ENCODE results near the gene MAP3K8. TPM values are rescaled to one million over a fixed set of nuclear protein-coding genes. Genes with fewer than 3 reads are reported as not detected.

The MAP3K8 gene
- total RNA-seq, 1 donor from 2014 or later, result 7.3 TPM

- Histone ChIP-seq H3K9ac (no peak overlapping the region), H3K79me2 (ENCODE audit: low read depth) (no peaks in the 10 kb centered on the region), H3K36me3 (no peaks in the 10 kb centered on the region), H3F3A (ENCODE audit: low read depth) (no peaks in the 10 kb centered on the region), H3K9me3 (ENCODE audit: low read depth) (no peaks in the 10 kb centered on the region), H2AFZ (replicated peaks) (no peak overlapping the region), H3K27ac (no peak overlapping the region), H4K20me1 (ENCODE audit: low read depth) (no peaks in the 10 kb centered on the region), H3K4me1 (peaks cover 7% of the 10 kb centered on the region), H3K4me3 (no peak overlapping the region), H3K4me2 (no peak overlapping the region), H3K27me3 (no peaks in the 10 kb centered on the region)
- no peak overlapping the region for H3K4me3 Mint-ChIP-seq
- H3K27ac Mint-ChIP-seq, result no peak overlapping the region
- H3K9me3 Mint-ChIP-seq, result no peaks in the 10 kb centered on the region
- peaks cover 26% of the 10 kb centered on the region for H3K4me1 Mint-ChIP-seq
- H3K27me3 Mint-ChIP-seq (ENCODE audit: insufficient read depth, low read depth), result peaks cover 3% of the 10 kb centered on the region
- no peaks in the 10 kb centered on the region for H3K36me3 Mint-ChIP-seq
- DNase-seq (ENCODE audit: low spot score), result no peak
- TF ChIP-seq EZH2phosphoT487 (IDR thresholded peaks at IDR 0.05), result no peak
- no peak for TF ChIP-seq CTCF (IDR thresholded peaks at IDR 0.05)
- no peak for TF ChIP-seq EZH2 (IDR thresholded peaks at IDR 0.05)
Observed at GRCh38 chr10:30490289-30491000, 56.5 kb downstream of the MAP3K8 start.

- no peak overlapping the region for H2AFZ ChIP-seq (replicated peaks)
- H3K4me1 ChIP-seq, result peaks cover 7% of the 10 kb centered on the region
- Mint-ChIP-seq H3K9me3 (no peaks in the 10 kb centered on the region), H3K27me3 (ENCODE audit: insufficient read depth, low read depth) (peaks cover 3% of the 10 kb centered on the region), H3K27ac (no peak overlapping the region), H3K4me1 (peaks cover 26% of the 10 kb centered on the region), H3K4me3 (no peak overlapping the region), H3K36me3 (no peaks in the 10 kb centered on the region)
- no peaks in the 10 kb centered on the region for H3K36me3 ChIP-seq
- TF ChIP-seq EZH2 (IDR thresholded peaks at IDR 0.05), result no peak
- TF ChIP-seq CTCF (IDR thresholded peaks at IDR 0.05), result no peak
- TF ChIP-seq EZH2phosphoT487 (IDR thresholded peaks at IDR 0.05), result no peak
- no peak overlapping the region for H3K4me3 ChIP-seq
- no peak overlapping the region for H3K4me2 ChIP-seq
- no peaks in the 10 kb centered on the region for H3K9me3 ChIP-seq (ENCODE audit: low read depth)
- H3K9ac ChIP-seq, result no peak overlapping the region
- no peak overlapping the region for H3K27ac ChIP-seq
- H4K20me1 ChIP-seq (ENCODE audit: low read depth), result no peaks in the 10 kb centered on the region
- H3K79me2 ChIP-seq (ENCODE audit: low read depth), result no peaks in the 10 kb centered on the region
- H3K27me3 ChIP-seq, result no peaks in the 10 kb centered on the region
- H3F3A ChIP-seq (ENCODE audit: low read depth), result no peaks in the 10 kb centered on the region
- DNase-seq (ENCODE audit: low spot score), result no peak
Observed at GRCh38 chr10:30491204-30491915, 57.4 kb downstream of the MAP3K8 start.

- Histone ChIP-seq H3K27me3 (no peaks in the 10 kb centered on the region), H3K4me1 (peaks cover 7% of the 10 kb centered on the region), H4K20me1 (ENCODE audit: low read depth) (no peaks in the 10 kb centered on the region), H3K79me2 (ENCODE audit: low read depth) (no peaks in the 10 kb centered on the region), H3K9ac (no peak overlapping the region), H3K27ac (no peak overlapping the region), H3K4me2 (no peak overlapping the region), H2AFZ (replicated peaks) (no peak overlapping the region), H3K36me3 (no peaks in the 10 kb centered on the region), H3F3A (ENCODE audit: low read depth) (no peaks in the 10 kb centered on the region), H3K9me3 (ENCODE audit: low read depth) (no peaks in the 10 kb centered on the region), H3K4me3 (no peak overlapping the region)
- no peaks in the 10 kb centered on the region for H3K36me3 Mint-ChIP-seq
- peaks cover 3% of the 10 kb centered on the region for H3K27me3 Mint-ChIP-seq (ENCODE audit: insufficient read depth, low read depth)
- H3K4me3 Mint-ChIP-seq, result no peak overlapping the region
- no peak for DNase-seq (ENCODE audit: low spot score)
- peaks cover 26% of the 10 kb centered on the region for H3K4me1 Mint-ChIP-seq
- no peak overlapping the region for H3K27ac Mint-ChIP-seq
- H3K9me3 Mint-ChIP-seq, result no peaks in the 10 kb centered on the region
- TF ChIP-seq EZH2phosphoT487 (IDR thresholded peaks at IDR 0.05) (no peak), CTCF (IDR thresholded peaks at IDR 0.05) (no peak), EZH2 (IDR thresholded peaks at IDR 0.05) (no peak)
Observed at GRCh38 chr10:30491916-30492515, 58.0 kb downstream of the MAP3K8 start.

Data from neural progenitor cell (in vitro differentiated cells).